ENCODE data around the gene FAM89A. TPM values are rescaled to one million over a fixed set of nuclear protein-coding genes. Genes with fewer than 3 reads are reported as not detected.

Gene FAM89A
- total and polyA plus RNA-seq, 9 of the 15 experiments (the other 6 are each of a cell fraction or from before 2014, with no cell fraction given): 8.7 to 66.2 (median 43.3) TPM

GRCh38 chr1:231023150-231023549, 16.9 kb downstream of the FAM89A start:
- Histone ChIP-seq H3K4me1 (replicated peaks in 1 of 2; ENCODE audit: control insufficient read depth in 2 of 2, insufficient read depth in 2 of 2, low read length in 2 of 2) (peaks cover 0 to 3% of the 10 kb centered on the region in 2 experiments; a peak in 3 of 5 replicates), H4K20me1 (replicated peaks; ENCODE audit: control insufficient read depth, insufficient read depth, low read length) (peaks cover 14% of the 10 kb centered on the region; the same call in 1 of the 2 replicates), H3K27ac (ENCODE audit: extremely low read depth, low read depth, low read length) (no peak overlapping the region), H3K4me3 (no peak overlapping the region), H3K79me2 (ENCODE audit: control insufficient read depth, insufficient read depth, low read length) (0 out of 3 replicates have a peak, but pooled peaks cover 12% of the 10 kb centered on the region), H3K9me3 (replicated peaks; ENCODE audit: control insufficient read depth, insufficient read depth, low read depth, low read length) (no peaks in the 10 kb centered on the region), H3K4me2 (ENCODE audit: insufficient read depth, low read length) (no peak overlapping the region), H3K27me3 (ENCODE audit: control insufficient read depth in 2 of 2, insufficient read depth in 2 of 2, low read length in 2 of 2) (no peaks in the 10 kb centered on the region), H3K9me1 (ENCODE audit: control insufficient read depth, insufficient read depth, low read length) (no peaks in the 10 kb centered on the region), H3K36me3 (ENCODE audit: control insufficient read depth, insufficient read depth, low read length) (peaks cover 40% of the 10 kb centered on the region; the same call in 2 of the 3 replicates), H2AFZ (ENCODE audit: low read depth, low read length) (no peak overlapping the region), H3K9ac (ENCODE audit: insufficient read depth in 1 of 2, low read depth in 2 of 2, low read length in 2 of 2) (no peak overlapping the region)
- TF ChIP-seq ZNF12 (CRISPR knock-in tag; IDR thresholded peaks at IDR 0.05) (no peak), CBX3 (IDR thresholded peaks at IDR 0.05; ENCODE audit: borderline replicate concordance in 1 of 2, low read length in 2 of 2) (no peak), SREBF1 (IDR thresholded peaks at IDR 0.05; ENCODE audit: borderline replicate concordance, low read depth, low read length) (no peak), ZKSCAN8 (CRISPR knock-in tag; IDR thresholded peaks at IDR 0.05) (no peak), HBP1 (CRISPR knock-in tag; IDR thresholded peaks at IDR 0.05) (no peak), ZNF41 (CRISPR knock-in tag; conservative IDR thresholded peaks at IDR 0.05) (no peak), MTA1 (IDR thresholded peaks at IDR 0.05; ENCODE audit: borderline replicate concordance) (no peak), ZNF766 (CRISPR knock-in tag; conservative IDR thresholded peaks at IDR 0.05) (no peak), MAFK (IDR thresholded peaks at IDR 0.05; ENCODE audit: low read length) (no peak), TBL1XR1 (IDR thresholded peaks at IDR 0.05; ENCODE audit: low read length in 2 of 2) (no peak), HNRNPK (IDR thresholded peaks at IDR 0.05; ENCODE audit: low read depth, low read length, poor library complexity, severe bottlenecking) (no peak)
- TF ChIP-seq, protein P1, sequence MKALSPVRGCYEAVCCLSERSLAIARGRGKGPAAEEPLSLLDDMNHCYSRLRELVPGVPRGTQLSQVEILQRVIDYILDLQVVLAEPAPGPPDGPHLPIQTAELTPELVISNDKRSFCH (CRISPR knock-in tag; IDR thresholded peaks at IDR 0.05): no peak
- TF ChIP-seq, protein P1 (tag; IDR thresholded peaks at IDR 0.05): no peak
- FAIRE-seq: no peak
- ATAC-seq: no peak
- ChIA-PET CTCF (ENCODE audit: low intra/inter-chr PET ratio) (no interaction called here), POLR2A (no interaction called here)
- intact Hi-C loops (cut with micrococcal nuclease) (no loop called here), in situ Hi-C loops (cut with MboI) (no loop called here)
- no TSS peak for BruUV-seq (replicated peaks)
- 88% methylated on average over 9 of the region's 9 CpGs for WGBS (ENCODE audit: insufficient coverage, low coverage, missing lambda C conversion rate)
- DNase-seq (ENCODE audit: extremely low read depth in 1 of 4, low spot score in 3 of 4): no peak

All from K562 (cell line).